GM21447 (cell line): ENCODE measurements around the gene KAZN.

Experiments used
- ATAC-seq: cut with Tn5 transposase; IDR thresholded peaks from one replicate; pipeline ENCODE4 v1.9.1; 2021; ENCODE audit not compliant: unreplicated experiment

The KAZN gene

GRCh38 chr1:14612256-14612655 is 13.8 kb downstream of the KAZN start:
- no peak for ATAC-seq

- ATAC-seq, result no peak
These were observed 15.4 kb downstream of the KAZN start for GRCh38 chr1:14613926-14614325.

- ATAC-seq, result no peak
These were observed 15.9 kb downstream of the KAZN start for GRCh38 chr1:14614341-14614740.

GRCh38 chr1:14615549-14616218 is 17.2 kb downstream of the KAZN start:
- no peak for ATAC-seq

GRCh38 chr1:14616632-14617396 is 18.3 kb downstream of the KAZN start:
- ATAC-seq, result no peak

GRCh38 chr1:14617791-14618190 is 19.3 kb downstream of the KAZN start:
- no peak for ATAC-seq

- no peak for ATAC-seq
These were observed 22.5 kb downstream of the KAZN start for GRCh38 chr1:14620941-14621340.

GRCh38 chr1:14623090-14623489 is 24.6 kb downstream of the KAZN start:
- no peak for ATAC-seq

- ATAC-seq, result no peak
These were observed 26.5 kb downstream of the KAZN start for GRCh38 chr1:14624941-14625340.

GRCh38 chr1:14625572-14625971 is 27.1 kb downstream of the KAZN start:
- ATAC-seq, result no peak

GRCh38 chr1:14625996-14626395 is 27.5 kb downstream of the KAZN start:
- no peak for ATAC-seq

- no peak for ATAC-seq
These were observed 28.6 kb downstream of the KAZN start for GRCh38 chr1:14626869-14627607.

- no peak for ATAC-seq
These were observed 29.4 kb downstream of the KAZN start for GRCh38 chr1:14627608-14628489.

- ATAC-seq, result no peak
These were observed 31.0 kb downstream of the KAZN start for GRCh38 chr1:14629363-14630014.

- no peak for ATAC-seq
These were observed 32.5 kb downstream of the KAZN start for GRCh38 chr1:14630986-14631385.

GRCh38 chr1:14631421-14631820 is 32.9 kb downstream of the KAZN start:
- ATAC-seq, result no peak

GRCh38 chr1:14634486-14634885 is 36.0 kb downstream of the KAZN start:
- no peak for ATAC-seq

- no peak for ATAC-seq
These were observed 36.9 kb downstream of the KAZN start for GRCh38 chr1:14635421-14635820.

GRCh38 chr1:14636897-14637632 is 38.6 kb downstream of the KAZN start:
- ATAC-seq, result no peak
